HCT116 (cell line): Measurements from ENCODE around the gene TEF. TPM values are rescaled to one million over a fixed set of nuclear protein-coding genes. Genes with fewer than 3 reads are reported as not detected.

Source experiments
- ATAC-seq: fragments of 200-7000 bp; cut with Tn5 transposase; 2 replicates; pipeline ENCODE4 v1.9.1; 2020; ENCODE audit warnings: mild to moderate bottlenecking, moderate library complexity
- BruUV-seq: library from RNA; stranded (reverse); fragments of 400-500 nt; replicated peaks from 2 replicates; lab custom pipeline; 2021; lab: Mats Ljungman, UMichigan
- CTCF ChIA-PET: fragments of 300-600 bp; sonication (Branson Sonifier 250); formaldehyde crosslinking; loops from one replicate; lab custom pipeline; 2021; ENCODE audit warnings: antibody characterized with exemption; lab: Charles Lee
- POLR2A ChIA-PET: fragments of 300-600, 350-600 bp; sonication (Branson Sonifier 250); formaldehyde crosslinking; loops from one replicate; lab custom pipeline; 2021; ENCODE audit warnings: antibody characterized with exemption; lab: Charles Lee
- RAD21 ChIA-PET, 2 experiments: fragments of 300-600 bp; sonication (Branson Sonifier 250); formaldehyde crosslinking; loops; one replicate each; lab custom pipeline; 2023; ENCODE audit warnings: low total read pairs in 2 of 2; ENCODE audit not compliant: uncharacterized antibody in 2 of 2, unreplicated experiment in 2 of 2, low non-redundant PET in 1 of 2; lab: Charles Lee
- DNase-seq: peaks from one replicate; pipeline ENCODE4 v3.0.0-alpha.2; 2010; ENCODE audit warnings: low read depth, low spot score
- H2AFZ ChIP-seq: fragments of 200-600 bp; shearing (Covaris generic), sonication (generic); 2 replicates; pipeline ENCODE4 v1.6.1; 2017; ENCODE audit warnings: low read depth, mixed run types, mixed read lengths, antibody characterized with exemption, low read length; ENCODE audit not compliant: poor library complexity, severe bottlenecking
- H3K27ac ChIP-seq: 2 replicates; pipeline ENCODE4 v1.5.1; 2012; ENCODE audit warnings: low read depth, low read length
- H3K27me3 ChIP-seq: fragments of 200-600 bp; sonication (generic); 2 replicates; pipeline ENCODE4 v1.6.1; 2016; ENCODE audit warnings: mixed run types, low read length, mixed read lengths; ENCODE audit not compliant: insufficient read depth
- H3K36me3 ChIP-seq, 2 experiments: fragments of 200-500 bp in 1 of 2; fragments of 200-600 bp in 1 of 2; sonication (Bioruptor generic) in 1 of 2; sonication (generic) in 1 of 2; 2 replicates each; pipeline versions ENCODE4 v1.5.1 to v1.6.1; 2014 to 2016; ENCODE audit warnings: low read length in 2 of 2, inconsistent platforms in 1 of 2, mixed read lengths in 1 of 2, mixed run types in 1 of 2; ENCODE audit not compliant: insufficient read depth in 2 of 2, control insufficient read depth in 1 of 2
- H3K4me1 ChIP-seq, 2 experiments: fragments of 200-600 bp in 1 of 2; sonication (generic) in 1 of 2; 2 replicates each; pipeline versions ENCODE4 v1.5.1 to v1.6.1; 2012 to 2017; ENCODE audit warnings: low read length in 2 of 2, inconsistent platforms in 1 of 2, mild to moderate bottlenecking in 1 of 2, mixed read lengths in 1 of 2, mixed run types in 1 of 2, moderate library complexity in 1 of 2; ENCODE audit not compliant: insufficient read depth in 2 of 2, control insufficient read depth in 1 of 2
- H3K4me2 ChIP-seq: fragments of 200-600 bp; sonication (generic); 2 replicates; pipeline ENCODE4 v1.6.1; 2017; ENCODE audit warnings: mixed run types, low read length, mixed read lengths
- H3K4me3 ChIP-seq, 2 experiments: fragments of 200-600 bp in 1 of 2; sonication (generic) in 1 of 2; replicated peaks in 1 of 2; 2 replicates each; pipeline ENCODE4 v1.5.1; 2011 to 2016; ENCODE audit warnings: low read length in 2 of 2, control low read depth in 1 of 2, low read depth in 1 of 2, mild to moderate bottlenecking in 1 of 2, mixed read lengths in 1 of 2, mixed run types in 1 of 2
- H3K79me2 ChIP-seq: fragments of 200-600 bp; sonication (generic); 2 replicates; pipeline ENCODE4 v1.6.1; 2017; ENCODE audit warnings: mild to moderate bottlenecking, mixed run types, low read length, moderate library complexity, mixed read lengths; ENCODE audit not compliant: insufficient read depth
- H3K9ac ChIP-seq: fragments of 200-600 bp; sonication (generic); 2 replicates; pipeline ENCODE4 v1.6.1; 2016; ENCODE audit warnings: low read length, mixed read lengths
- H3K9me2 ChIP-seq: fragments of 200-600 bp; sonication (generic), shearing (Covaris generic); 2 replicates; pipeline ENCODE4 v1.6.1; 2017; ENCODE audit warnings: mixed run types, mild to moderate bottlenecking, moderate library complexity; ENCODE audit not compliant: insufficient read depth
- H3K9me3 ChIP-seq, 2 experiments: fragments of 200-500 bp in 1 of 2; fragments of 200-600 bp in 1 of 2; sonication (Bioruptor generic) in 1 of 2; sonication (generic) in 1 of 2; 2 replicates each; pipeline ENCODE4 v1.6.1; 2014 to 2017; ENCODE audit warnings: low read length in 2 of 2, mixed read lengths in 2 of 2, inconsistent platforms in 1 of 2, low read depth in 1 of 2, mild to moderate bottlenecking in 1 of 2, mixed run types in 1 of 2, moderate library complexity in 1 of 2; ENCODE audit not compliant: control insufficient read depth in 1 of 2, insufficient read depth in 1 of 2
- H4K20me1 ChIP-seq: fragments of 200-600 bp; sonication (generic), shearing (Covaris generic); 2 replicates; pipeline ENCODE4 v1.6.1; 2017; ENCODE audit warnings: mixed run types, mild to moderate bottlenecking, moderate library complexity; ENCODE audit not compliant: insufficient read depth
- CTCF ChIP-seq, 3 experiments: fragments of 200-600 bp in 1 of 3; sonication (generic) in 1 of 3; IDR thresholded peaks in 2 of 3; conservative IDR thresholded peaks in 1 of 3; 2 replicates each; pipeline ENCODE4 v1.5.1; 2012 to 2017; ENCODE audit warnings: low read depth in 2 of 3, low read length in 2 of 3, antibody characterized with exemption in 1 of 3, borderline replicate concordance in 1 of 3, control low read depth in 1 of 3, mild to moderate bottlenecking in 1 of 3, mixed read lengths in 1 of 3, mixed run types in 1 of 3, moderate library complexity in 1 of 3; ENCODE audit not compliant: insufficient read depth in 1 of 3
- SIN3A ChIP-seq: IDR thresholded peaks from 2 replicates; pipeline ENCODE4 v1.6.1; 2012; ENCODE audit warnings: low read depth
- YY1 ChIP-seq: IDR thresholded peaks from 2 replicates; pipeline ENCODE4 v1.6.1; 2011; ENCODE audit warnings: low read length, low read depth, moderate library complexity, mild to moderate bottlenecking; ENCODE audit not compliant: insufficient replicate concordance; ENCODE audit errors: extremely low read depth
- intact Hi-C: fragments of 100-400 bp; cut with micrococcal nuclease; formaldehyde crosslinking; loops from 2 replicates; pipeline ENCODE4 v1.10.0; 2022
- total RNA-seq: library from RNA; stranded (reverse); gene quantifications from one replicate; pipeline ENCODE4 v1.2.1, GENCODE V29; 2021; ENCODE audit not compliant: unreplicated experiment

The TEF gene
- total RNA-seq, 1 experiment from 2014 or later, result 16.5 TPM

- POLR2A ChIA-PET, result no interaction called here
Measured at GRCh38 chr22:41334951-41335635, 46.6 kb upstream of the TEF start.

More at GRCh38 chr22:41334951-41335635, 46.6 kb upstream of the TEF start:
- no TSS peak for BruUV-seq
- Histone ChIP-seq H3K27ac (no peak overlapping the region), H4K20me1 (no peaks in the 10 kb centered on the region), H3K36me3 (peaks cover 11 to 12% of the 10 kb centered on the region in 2 experiments; a peak in 3 of 4 replicates), H2AFZ (no peak overlapping the region), H3K4me1 (no peaks in the 10 kb centered on the region), H3K4me2 (no peak overlapping the region), H3K9me3 (no peaks in the 10 kb centered on the region), H3K9me2 (no peaks in the 10 kb centered on the region), H3K27me3 (no peaks in the 10 kb centered on the region), H3K4me3 (no peak overlapping the region), H3K79me2 (no peaks in the 10 kb centered on the region), H3K9ac (no peak overlapping the region)
- intact Hi-C loops, result no loop called here
- ChIA-PET CTCF (no interaction called here), RAD21 (no interaction called here)
- ATAC-seq, result no peak
- TF ChIP-seq YY1 (no peak), CTCF (IDR thresholded peaks at IDR 0.05 in 2 of 3, conservative IDR thresholded peaks at IDR 0.05 in 1 of 3; ENCODE audit: borderline replicate concordance in 1 of 3, insufficient read depth in 1 of 3, low read depth in 2 of 3, low read length in 2 of 3) (no peak), SIN3A (no peak)
- no peak for DNase-seq
